HPDE6-E6E7 (cell line): ENCODE results near the gene DNLZ.

ENCODE experiments used
- DNase-seq: peaks from one replicate; pipeline ENCODE4 v3.0.0; 2011; ENCODE audit warnings: missing footprints; ENCODE audit errors: extremely low spot score

DNLZ gene

GRCh38 chr9:136318111-136318775 lies 45.3 kb downstream of the DNLZ start:
- no peak for DNase-seq

- no peak for DNase-seq
These were observed 45.8 kb downstream of the DNLZ start for GRCh38 chr9:136317695-136318094.

DNA sequence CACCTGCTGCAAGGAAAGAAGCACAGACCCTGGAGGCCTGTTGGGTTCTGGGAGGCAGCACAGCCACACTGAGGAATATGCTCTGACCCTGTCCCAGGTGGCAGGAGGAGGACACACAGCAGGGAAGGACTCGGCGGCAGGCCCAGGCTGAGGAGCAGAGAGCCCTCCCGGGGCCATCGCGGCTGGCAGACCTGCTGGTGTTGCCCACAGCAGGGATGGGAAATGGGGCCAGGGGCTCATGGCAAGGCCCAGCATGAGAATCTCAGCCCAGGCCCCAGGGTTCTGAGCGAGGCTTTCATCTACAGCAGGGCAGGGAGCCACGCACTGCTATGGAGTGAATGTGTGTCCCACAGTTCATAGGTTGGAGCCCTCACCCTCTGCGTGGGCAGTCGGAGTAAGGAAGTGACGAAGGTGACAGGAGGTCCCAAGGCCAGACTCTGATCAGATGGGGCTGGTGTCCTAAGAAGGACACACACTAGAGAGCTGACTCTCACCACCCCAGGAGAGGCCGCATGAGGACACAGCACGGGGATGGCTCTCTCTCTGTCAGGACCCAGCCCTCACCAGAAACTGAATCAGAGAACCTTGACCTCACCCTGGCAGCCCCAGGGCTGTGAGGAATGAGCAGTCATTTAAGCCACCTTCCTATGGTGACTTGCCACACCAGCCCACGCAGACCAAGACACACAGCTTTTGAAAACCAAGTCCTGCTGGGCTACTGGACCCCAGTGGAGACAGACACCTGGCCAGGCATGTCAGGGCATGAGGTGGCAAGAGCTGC lies 46.5 kb downstream of the DNLZ start:
- DNase-seq: no peak

DNA sequence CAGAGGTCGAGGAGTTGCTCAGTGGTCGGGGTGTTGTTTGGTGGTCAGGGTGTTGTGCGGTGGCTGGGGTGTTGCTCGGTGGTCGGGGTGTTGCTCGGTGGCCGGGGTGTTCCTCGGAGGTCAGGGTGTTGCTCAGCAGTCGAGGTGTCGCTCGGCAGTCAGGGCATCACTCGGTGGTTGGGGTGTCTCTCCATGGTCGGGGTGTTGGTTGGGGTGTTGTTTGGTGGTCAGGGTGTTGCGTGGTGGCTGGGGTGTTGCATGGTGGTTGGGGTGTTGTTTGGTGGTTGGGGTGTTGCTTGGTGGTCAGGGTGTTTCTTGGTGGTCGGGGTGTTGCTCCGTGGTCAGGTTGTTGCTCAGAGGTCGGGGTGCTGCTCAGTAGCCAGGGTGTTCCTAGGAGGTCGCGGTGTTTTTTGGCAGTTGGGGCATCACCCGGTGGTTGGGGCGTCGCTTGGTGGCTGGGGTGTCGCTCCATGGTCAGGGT lies 47.2 kb downstream of the DNLZ start:
- DNase-seq: no peak

DNA sequence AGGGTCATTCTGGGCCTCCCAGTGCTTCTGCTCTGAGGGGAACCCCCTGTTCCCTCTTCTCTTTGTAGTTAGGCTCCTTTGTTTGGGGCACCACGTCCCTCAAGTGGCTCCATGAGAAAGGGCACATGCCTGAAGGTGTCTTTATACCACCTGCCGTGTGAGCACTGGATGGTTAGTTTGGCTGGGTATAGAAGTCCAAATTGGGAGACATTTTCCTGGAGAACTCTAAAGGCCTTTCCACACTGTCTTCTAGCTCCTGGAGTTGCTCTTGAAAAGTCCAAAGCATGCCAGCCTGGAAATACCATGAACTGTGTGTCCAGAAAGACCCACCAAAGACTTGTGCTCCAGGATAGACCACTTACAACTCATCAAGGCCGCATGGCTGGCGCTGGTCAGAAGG lies 48.6 kb downstream of the DNLZ start:
- no peak for DNase-seq

DNA sequence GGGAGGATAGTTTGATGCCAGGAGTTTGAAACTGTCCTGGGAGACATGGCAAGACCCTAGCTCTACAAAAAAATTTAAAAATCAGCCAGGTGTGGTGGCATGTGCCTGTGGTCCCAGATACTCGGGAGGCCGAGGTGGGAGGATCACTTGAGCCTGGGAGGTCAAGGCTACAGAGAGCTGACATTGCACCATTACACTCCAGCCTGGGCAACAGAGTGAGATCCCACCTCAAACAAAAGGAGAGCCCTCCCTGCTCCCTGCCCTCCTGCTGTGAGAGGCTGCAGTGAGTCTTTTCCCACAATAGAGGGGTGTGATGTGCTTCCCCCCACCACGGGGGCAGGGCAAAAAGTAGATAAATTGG lies 49.5 kb downstream of the DNLZ start:
- DNase-seq: no peak

- DNase-seq: no peak
These were observed 50.2 kb downstream of the DNLZ start for GRCh38 chr9:136313111-136314055.

DNA sequence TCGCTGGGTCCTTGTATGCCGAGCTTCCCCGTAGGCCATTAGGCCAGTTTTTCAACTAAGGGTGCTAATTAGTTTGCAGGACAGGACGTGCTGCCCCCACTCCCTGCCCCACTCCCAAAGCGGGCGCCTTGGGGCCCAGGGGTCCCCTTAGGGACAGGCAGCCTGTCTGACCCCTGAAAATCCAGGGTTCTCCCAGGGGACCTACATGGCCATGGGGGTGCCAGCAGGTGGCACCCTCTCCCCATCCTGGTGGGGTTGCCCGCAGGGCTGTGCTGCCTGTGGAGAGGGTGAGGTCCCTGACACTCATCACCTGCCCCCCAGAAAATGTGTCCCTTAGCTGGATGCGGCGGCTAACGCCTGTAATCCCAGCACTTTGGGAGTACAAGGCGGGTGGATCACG lies 51.1 kb downstream of the DNLZ start:
- DNase-seq: peak; percentile 75

- no peak for DNase-seq
These were observed 51.6 kb downstream of the DNLZ start for GRCh38 chr9:136312009-136312375.

- peak; percentile 54 for DNase-seq
These were observed 52.2 kb downstream of the DNLZ start for GRCh38 chr9:136311051-136312008.

GRCh38 chr9:136310273-136311030 lies 53.1 kb downstream of the DNLZ start:
- DNase-seq: no peak

DNA sequence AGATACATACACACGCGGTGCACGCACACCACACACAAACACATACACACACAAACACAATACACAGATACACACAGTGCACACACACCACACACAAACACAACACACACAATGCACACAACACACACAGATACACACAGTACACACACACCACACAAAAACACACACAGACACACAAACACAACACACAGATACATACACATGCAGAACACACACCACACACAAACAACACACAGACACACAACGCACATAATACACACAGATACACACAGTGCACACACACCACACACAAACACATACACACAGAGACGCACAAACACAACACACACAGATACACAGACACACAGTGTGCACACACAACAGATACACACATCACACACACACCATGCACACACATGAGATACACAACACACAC lies 53.7 kb downstream of the DNLZ start:
- DNase-seq: no peak
